OCI-LY1 (cell line): Measurements from ENCODE around the gene CRAT.
A peak's percentile ranks its signal among the peaks of the same experiment; 100 is the strongest.
"Not testable (repeated sequence)": the region's sequence is repeated elsewhere in the genome, so short reads cannot be mapped to it uniquely, and the experiment has no call there.

Source experiments
- H2AFZ ChIP-seq: fragments of 200-600 bp; sonication (generic), shearing (Covaris generic); 2 replicates; pipeline ENCODE4 v1.6.0; 2014; ENCODE audit warnings: antibody characterized with exemption, mild to moderate bottlenecking, low read length
- H3F3A ChIP-seq: fragments of 200-600 bp; sonication (generic), shearing (Covaris generic); 2 replicates; pipeline ENCODE4 v1.6.0; 2014; ENCODE audit warnings: mild to moderate bottlenecking, antibody characterized with exemption, low read length, moderate library complexity; ENCODE audit not compliant: insufficient read depth
- H3K27ac ChIP-seq: fragments of 200-600 bp; sonication (generic); 2 replicates; pipeline ENCODE4 v1.5.1; 2014; ENCODE audit warnings: low read length, mixed run types, mild to moderate bottlenecking, low read depth; ENCODE audit not compliant: poor library complexity, severe bottlenecking
- H3K27me3 ChIP-seq: fragments of 200-600 bp; sonication (generic); 2 replicates; pipeline ENCODE4 v1.6.0; 2014; ENCODE audit warnings: antibody characterized with exemption, mild to moderate bottlenecking, low read length, moderate library complexity; ENCODE audit not compliant: insufficient read depth
- H3K36me3 ChIP-seq: fragments of 200-600 bp; sonication (generic); 2 replicates; pipeline ENCODE4 v1.6.1; 2014; ENCODE audit warnings: mild to moderate bottlenecking, antibody characterized with exemption, low read length, moderate library complexity, mixed read lengths; ENCODE audit not compliant: insufficient read depth
- H3K4me1 ChIP-seq: fragments of 200-600 bp; sonication (generic); 2 replicates; pipeline ENCODE4 v1.5.1; 2014; ENCODE audit warnings: mild to moderate bottlenecking, low read length, moderate library complexity; ENCODE audit not compliant: insufficient read depth, severe bottlenecking
- H3K4me2 ChIP-seq: fragments of 200-600 bp; sonication (generic), shearing (Covaris generic); 2 replicates; pipeline ENCODE4 v1.6.1; 2014; ENCODE audit warnings: low read length
- H3K4me3 ChIP-seq: fragments of 200-600 bp; sonication (generic); 2 replicates; pipeline ENCODE4 v1.5.1; 2014; ENCODE audit warnings: low read length, low read depth, mild to moderate bottlenecking, mixed read lengths; ENCODE audit not compliant: poor library complexity, severe bottlenecking
- H3K79me2 ChIP-seq: fragments of 200-600 bp; shearing (Covaris generic); 2 replicates; pipeline ENCODE4 v1.6.1; 2016; ENCODE audit warnings: mixed run types, low read length, mixed read lengths; ENCODE audit not compliant: insufficient read depth
- H3K9ac ChIP-seq: fragments of 200-600 bp; sonication (generic), shearing (Covaris generic); 2 replicates; pipeline ENCODE4 v1.6.1; 2014; ENCODE audit warnings: mild to moderate bottlenecking, low read length, mixed read lengths
- H3K9me2 ChIP-seq: fragments of 200-600 bp; sonication (generic), shearing (Covaris generic); 2 replicates; pipeline ENCODE4 v1.6.1; 2014; ENCODE audit warnings: low read depth, mild to moderate bottlenecking, low read length, mixed read lengths
- H3K9me3 ChIP-seq: fragments of 200-600 bp; shearing (Covaris generic); 2 replicates; pipeline ENCODE4 v1.6.1; 2014; ENCODE audit warnings: low read length, mixed read lengths
- H4K20me1 ChIP-seq: fragments of 200-600 bp; sonication (generic), shearing (Covaris generic); 2 replicates; pipeline ENCODE4 v1.6.0; 2016; ENCODE audit warnings: mild to moderate bottlenecking, low read length; ENCODE audit not compliant: insufficient read depth
- CTCF ChIP-seq: fragments of 200-600 bp; sonication (generic), shearing (Covaris generic); IDR thresholded peaks from 2 replicates; pipeline ENCODE4 v1.5.1; 2017; ENCODE audit warnings: mild to moderate bottlenecking, antibody characterized with exemption, low read length, moderate library complexity, mixed read lengths
- EZH2 ChIP-seq: fragments of 200-600 bp; sonication (generic), shearing (Covaris generic); IDR thresholded peaks from 2 replicates; pipeline ENCODE4 v1.8.0; 2017; ENCODE audit warnings: borderline replicate concordance, mixed run types, mild to moderate bottlenecking, antibody characterized with exemption, low read length, moderate library complexity, mixed read lengths

The CRAT gene

GRCh38 chr9:129121483-129121882 lies 10.9 kb upstream of the CRAT start:
- Histone ChIP-seq H3K9me3 (no peaks in the 10 kb centered on the region), H3K4me1 (no peaks in the 10 kb centered on the region), H3K9ac (no peak overlapping the region), H3K4me3 (no peak overlapping the region), H3K27me3 (no peaks in the 10 kb centered on the region), H3K27ac (no peak overlapping the region), H4K20me1 (no peaks in the 10 kb centered on the region), H2AFZ (no peak overlapping the region), H3K9me2 (no peaks in the 10 kb centered on the region), H3K79me2 (peaks cover 12% of the 10 kb centered on the region; the same call in 1 of the 2 replicates), H3K36me3 (peaks cover 39% of the 10 kb centered on the region), H3K4me2 (no peak overlapping the region), H3F3A (no peaks in the 10 kb centered on the region)
- TF ChIP-seq CTCF (no peak), EZH2 (no peak)

- Histone ChIP-seq H3K79me2 (peaks cover 26% of the 10 kb centered on the region), H3K27me3 (no peaks in the 10 kb centered on the region), H3K36me3 (peaks cover 23% of the 10 kb centered on the region; the same call in 1 of the 2 replicates), H4K20me1 (no peaks in the 10 kb centered on the region), H3K9me3 (no peaks in the 10 kb centered on the region), H3F3A (peaks cover 4% of the 10 kb centered on the region; the same call in 1 of the 2 replicates), H3K9me2 (no peaks in the 10 kb centered on the region), H2AFZ (no peak overlapping the region), H3K4me3 (no peak overlapping the region), H3K4me2 (no peak overlapping the region), H3K9ac (no peak overlapping the region), H3K4me1 (peaks cover 12% of the 10 kb centered on the region), H3K27ac (no peak overlapping the region)
- no peak for TF ChIP-seq CTCF
- no peak for TF ChIP-seq EZH2
Measured at GRCh38 chr9:129118799-129119198, 8.2 kb upstream of the CRAT start.

- no peak for TF ChIP-seq EZH2
- TF ChIP-seq CTCF, result no peak
- no peak overlapping the region for H3K9ac ChIP-seq
- H3K36me3 ChIP-seq, result no peaks in the 10 kb centered on the region; the same call in 1 of the 2 replicates
- no peak overlapping the region for H2AFZ ChIP-seq
- H3K4me2 ChIP-seq, result peak overlapping the region; percentile 29; the same call in 1 of the 2 replicates
- H3K27ac ChIP-seq, result no peak overlapping the region
- H3F3A ChIP-seq, result peaks cover 4% of the 10 kb centered on the region; the same call in 1 of the 2 replicates
- H4K20me1 ChIP-seq, result no peaks in the 10 kb centered on the region
- H3K9me2 ChIP-seq, result no peaks in the 10 kb centered on the region
- H3K4me1 ChIP-seq, result peaks cover 37% of the 10 kb centered on the region
- no peaks in the 10 kb centered on the region for H3K9me3 ChIP-seq
- H3K4me3 ChIP-seq, result no peak overlapping the region
- H3K79me2 ChIP-seq, result peaks cover 38% of the 10 kb centered on the region
- no peaks in the 10 kb centered on the region for H3K27me3 ChIP-seq
Measured at GRCh38 chr9:129113645-129114304, 3.2 kb upstream of the CRAT start.

GRCh38 chr9:129112526-129112925 lies 1.9 kb upstream of the CRAT start:
- not testable (repeated sequence) for H2AFZ ChIP-seq, H3F3A ChIP-seq, H3K27me3 ChIP-seq, H3K9me3 ChIP-seq, H4K20me1 ChIP-seq, H3K9me2 ChIP-seq, H3K36me3 ChIP-seq
- Histone ChIP-seq H3K27ac (peak overlapping the region; percentile 89), H3K4me2 (peak overlapping the region; percentile 100), H3K4me1 (peaks cover 37% of the 10 kb centered on the region), H3K4me3 (peak overlapping the region; percentile 91), H3K9ac (peak overlapping the region; percentile 92), H3K79me2 (peaks cover 34% of the 10 kb centered on the region)
